HG03520 (cell line): ENCODE measurements around the gene CATSPERZ.

Experiments used
- ATAC-seq: cut with Tn5 transposase; IDR thresholded peaks from one replicate; pipeline ENCODE4 v1.9.1; 2021; ENCODE audit warnings: mild to moderate bottlenecking, moderate library complexity; ENCODE audit not compliant: unreplicated experiment

Gene CATSPERZ

DNA sequence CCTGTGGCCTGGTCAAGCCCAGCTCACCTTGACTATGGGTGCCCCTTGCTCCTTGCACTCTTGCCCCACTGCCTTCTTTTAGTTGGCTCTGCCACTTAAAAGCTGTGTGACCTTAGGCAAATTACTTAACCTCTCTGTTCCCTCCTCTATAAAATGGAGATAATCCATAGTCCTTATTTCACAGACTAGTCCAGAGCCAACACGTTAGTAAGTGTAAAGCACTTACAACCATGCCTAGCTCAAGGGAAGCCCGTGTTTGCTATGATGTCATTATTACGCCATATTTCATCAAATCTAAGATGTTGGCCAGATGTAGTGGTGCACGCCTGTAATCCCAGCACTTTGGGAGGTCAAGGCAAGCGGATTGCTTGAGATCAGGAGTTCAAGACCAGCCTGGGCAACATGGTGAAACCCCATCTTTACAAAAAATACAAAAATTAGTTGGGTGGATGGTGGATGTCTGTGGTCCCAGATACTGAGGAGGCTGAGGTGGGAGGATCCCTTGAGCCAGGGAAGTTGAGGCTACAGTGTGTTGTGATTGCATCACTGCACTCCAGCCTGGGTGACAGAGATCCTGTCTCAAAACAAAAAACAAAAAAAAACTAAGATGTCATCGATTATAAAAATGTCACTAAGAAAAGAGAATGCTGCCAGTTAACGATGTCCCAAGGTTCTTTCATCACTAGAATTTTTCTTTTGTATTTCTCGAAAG lies 37.5 kb downstream of the CATSPERZ start:
- no peak for ATAC-seq

DNA sequence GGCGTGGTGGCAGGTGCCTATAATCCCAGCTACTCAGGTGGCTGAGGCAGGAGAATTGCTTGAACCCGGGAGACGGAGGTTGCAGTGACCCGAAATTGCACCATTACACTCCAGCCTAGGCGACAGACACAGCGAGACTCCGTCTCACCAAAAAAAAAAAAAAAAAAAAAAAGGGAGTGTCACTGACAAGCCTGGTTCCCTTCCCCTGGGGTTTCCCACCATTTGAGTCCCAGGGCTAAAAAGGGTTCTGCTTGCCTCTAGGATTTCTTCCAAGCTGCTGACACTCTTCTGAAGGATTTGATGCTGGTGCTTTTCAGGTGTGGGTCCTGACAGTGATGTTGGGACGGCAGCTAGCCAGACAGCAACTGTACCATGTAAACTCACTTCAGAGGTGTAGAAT lies 38.6 kb downstream of the CATSPERZ start:
- ATAC-seq = no peak

DNA sequence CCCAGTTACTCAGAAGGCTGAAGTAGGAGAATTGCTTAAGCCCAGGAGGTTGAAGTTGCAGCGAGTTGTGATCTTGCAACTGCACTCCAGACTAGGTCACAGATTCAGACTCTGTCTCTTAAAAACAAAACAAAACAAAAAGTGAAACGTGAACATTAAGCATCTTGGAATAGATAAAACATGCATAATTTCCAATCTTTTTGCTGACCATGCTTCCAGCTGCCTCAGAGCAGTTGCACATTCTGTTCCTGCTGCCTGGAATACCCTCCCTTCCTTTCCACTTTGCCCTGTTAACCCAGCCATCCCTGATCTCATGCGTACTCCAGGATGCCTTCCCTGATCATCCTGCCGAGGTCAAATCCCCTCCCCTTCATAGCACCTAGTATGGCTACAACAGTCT lies 39.1 kb downstream of the CATSPERZ start:
- no peak for ATAC-seq

DNA sequence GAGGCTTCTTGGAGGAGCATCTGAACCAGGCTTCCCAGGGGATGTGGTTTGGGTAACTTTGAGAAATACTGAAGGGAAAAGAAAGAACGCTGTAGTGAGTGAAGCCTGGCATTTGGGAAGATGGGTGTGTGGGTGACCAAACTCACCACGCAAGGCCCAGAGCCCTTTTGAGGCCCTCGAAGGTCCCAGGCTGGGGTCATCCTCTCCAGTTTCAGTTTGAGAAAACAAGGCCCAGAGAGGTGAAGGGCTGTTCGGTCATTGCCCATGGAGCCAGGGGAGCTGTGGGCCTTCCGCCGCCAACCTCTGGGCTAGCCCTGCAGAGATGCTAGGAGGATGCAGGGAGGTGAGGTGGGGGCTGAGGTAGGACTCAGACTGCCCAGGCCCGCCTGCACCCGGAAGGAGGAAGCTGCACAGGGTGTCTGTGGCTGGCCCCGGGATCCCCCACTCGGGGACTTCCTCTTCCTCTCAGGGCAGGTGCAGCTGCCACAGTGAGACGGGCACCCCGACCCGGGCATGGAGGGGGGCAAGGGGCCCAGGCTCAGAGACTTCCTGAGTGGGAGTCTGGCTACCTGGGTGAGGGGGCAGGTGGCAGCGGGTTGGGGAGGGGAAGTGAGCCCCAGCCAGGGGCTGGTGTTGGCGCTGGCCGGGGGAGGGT lies 39.7 kb downstream of the CATSPERZ start, which contains the start of gene CCDC88B:
CCDC88B (plus strand) TSS at position 451 of the 655 bp plus-strand sequence; CDS start at position 514, 63 bp downstream.
- peak; percentile 36 for ATAC-seq

DNA sequence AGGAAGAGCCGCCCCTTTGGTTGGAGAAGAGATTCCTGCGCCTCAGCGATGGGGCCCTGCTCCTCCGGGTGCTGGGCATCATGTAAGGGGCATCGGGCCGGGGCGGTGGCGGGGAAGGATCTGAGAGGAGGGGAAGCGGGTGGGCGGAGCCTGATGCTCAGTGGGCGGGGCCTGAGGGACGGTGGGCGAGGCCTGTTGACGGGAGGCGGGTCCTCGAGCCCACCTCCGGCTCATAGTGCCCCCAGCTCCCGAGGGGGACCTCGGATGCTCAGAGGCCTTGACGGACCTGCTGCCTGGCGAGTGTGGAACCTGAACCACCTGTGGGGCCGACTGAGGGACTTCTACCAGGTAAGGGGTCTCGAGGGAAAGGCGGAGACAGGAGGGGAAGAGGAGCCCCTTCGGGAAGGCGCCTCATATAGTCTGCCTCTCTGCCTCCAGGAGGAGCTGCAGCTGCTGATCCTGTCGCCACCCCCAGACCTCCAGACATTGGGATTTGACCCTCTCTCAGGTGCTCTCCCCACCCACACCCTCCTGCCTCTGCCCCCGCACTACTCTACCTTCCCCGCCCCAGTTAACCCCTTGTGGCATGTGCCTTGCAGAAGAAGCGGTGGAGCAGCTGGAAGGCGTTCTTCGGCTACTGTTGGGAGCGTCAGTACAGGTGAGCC lies 40.6 kb downstream of the CATSPERZ start:
- no peak for ATAC-seq

DNA sequence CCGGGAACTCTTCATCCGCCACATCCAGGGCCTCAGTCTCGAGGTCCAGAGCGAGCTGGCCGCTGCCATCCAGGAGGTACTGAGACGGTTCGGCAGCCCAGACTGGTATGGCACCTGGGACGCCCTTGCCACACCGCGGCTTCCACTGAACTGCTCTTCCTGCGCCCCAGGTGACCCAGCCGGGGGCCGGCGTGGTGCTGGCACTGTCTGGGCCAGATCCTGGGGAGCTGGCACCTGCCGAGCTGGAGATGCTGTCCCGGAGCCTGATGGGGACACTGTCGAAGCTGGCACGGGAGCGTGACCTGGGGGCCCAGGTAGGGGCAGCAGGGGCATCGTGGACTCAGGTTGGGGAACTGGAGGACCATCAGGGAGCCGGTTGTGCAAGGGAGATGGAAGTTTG lies 41.3 kb downstream of the CATSPERZ start:
- ATAC-seq = no peak

DNA sequence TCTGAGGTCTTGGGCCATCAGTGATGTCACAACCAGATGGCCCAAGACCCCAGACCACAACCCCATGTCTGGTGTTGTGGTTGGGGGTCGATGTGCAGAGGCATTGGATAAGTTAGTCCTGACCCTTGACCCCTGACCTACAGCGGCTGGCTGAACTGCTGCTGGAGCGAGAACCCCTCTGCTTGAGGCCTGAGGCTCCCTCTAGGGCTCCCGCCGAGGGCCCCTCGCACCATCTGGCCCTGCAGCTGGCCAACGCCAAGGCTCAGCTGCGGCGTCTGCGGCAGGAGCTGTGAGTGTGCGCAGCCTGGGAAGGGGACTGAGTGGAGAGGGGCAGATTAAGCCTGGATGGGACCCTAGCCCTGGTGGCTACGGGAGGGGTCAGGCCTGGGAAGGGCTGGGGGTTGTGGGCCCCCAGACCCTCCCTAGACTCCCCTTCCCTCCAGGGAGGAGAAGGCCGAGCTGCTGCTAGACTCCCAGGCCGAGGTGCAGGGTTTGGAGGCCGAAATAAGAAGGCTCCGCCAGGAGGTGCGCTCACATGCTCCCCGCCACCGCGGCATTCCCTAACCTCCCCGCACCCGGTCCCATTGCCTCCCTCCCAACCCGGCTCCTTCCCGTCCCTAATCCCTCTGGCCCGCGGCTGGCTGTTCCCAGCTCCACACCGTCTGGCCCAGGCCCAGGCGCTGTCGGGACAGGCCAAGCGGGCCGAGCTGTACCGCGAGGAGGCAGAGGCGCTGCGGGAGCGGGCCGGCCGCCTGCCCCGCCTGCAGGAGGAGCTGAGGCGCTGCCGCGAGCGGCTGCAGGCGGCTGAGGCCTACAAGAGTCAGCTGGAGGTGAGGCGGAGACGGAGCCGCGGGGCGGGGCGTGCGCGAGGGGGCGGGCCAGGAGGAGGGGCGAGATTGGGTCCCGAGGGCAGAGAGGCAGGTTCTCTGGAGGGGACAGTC lies 42.0 kb downstream of the CATSPERZ start:
- peak; percentile 42 for ATAC-seq

DNA sequence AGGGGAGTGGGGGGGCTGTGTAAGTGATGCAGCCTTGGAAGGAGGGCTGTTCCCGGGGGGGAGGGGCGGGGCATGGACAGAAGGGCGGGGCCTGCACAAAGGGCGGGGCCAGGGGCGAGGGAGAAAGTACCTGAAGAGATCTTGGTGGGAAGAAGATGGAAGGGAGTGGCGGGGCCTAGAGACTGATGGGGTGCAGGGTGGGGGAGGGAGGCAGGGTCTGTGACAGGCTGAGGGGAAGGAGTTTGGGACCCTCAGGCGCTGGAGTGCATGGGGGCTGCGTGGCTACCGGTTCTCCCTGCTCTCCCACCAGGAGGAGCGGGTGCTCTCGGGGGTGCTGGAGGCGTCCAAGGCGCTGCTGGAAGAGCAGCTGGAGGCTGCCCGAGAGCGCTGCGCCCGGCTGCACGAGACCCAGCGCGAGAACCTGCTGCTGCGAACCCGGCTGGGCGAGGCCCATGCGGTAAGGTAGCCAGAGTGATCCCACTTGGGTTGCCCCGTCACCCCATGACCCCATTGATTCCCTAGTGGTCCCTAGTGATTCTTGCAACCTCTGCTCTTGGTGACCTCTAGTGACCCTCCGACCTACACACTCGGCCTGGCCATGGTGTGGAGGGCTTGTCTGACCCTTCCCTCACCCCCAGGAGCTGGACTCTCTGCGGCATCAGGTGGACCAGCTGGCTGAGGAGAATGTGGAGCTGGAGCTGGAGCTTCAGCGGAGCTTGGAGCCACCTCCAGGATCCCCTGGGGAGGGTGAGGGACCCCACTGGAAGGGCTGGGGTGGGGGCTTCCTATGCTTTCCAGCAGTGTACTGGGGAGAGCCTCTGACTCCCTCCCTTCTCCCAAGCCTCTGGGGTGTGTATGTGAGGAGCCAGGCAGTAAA lies 42.9 kb downstream of the CATSPERZ start:
- ATAC-seq = no peak

DNA sequence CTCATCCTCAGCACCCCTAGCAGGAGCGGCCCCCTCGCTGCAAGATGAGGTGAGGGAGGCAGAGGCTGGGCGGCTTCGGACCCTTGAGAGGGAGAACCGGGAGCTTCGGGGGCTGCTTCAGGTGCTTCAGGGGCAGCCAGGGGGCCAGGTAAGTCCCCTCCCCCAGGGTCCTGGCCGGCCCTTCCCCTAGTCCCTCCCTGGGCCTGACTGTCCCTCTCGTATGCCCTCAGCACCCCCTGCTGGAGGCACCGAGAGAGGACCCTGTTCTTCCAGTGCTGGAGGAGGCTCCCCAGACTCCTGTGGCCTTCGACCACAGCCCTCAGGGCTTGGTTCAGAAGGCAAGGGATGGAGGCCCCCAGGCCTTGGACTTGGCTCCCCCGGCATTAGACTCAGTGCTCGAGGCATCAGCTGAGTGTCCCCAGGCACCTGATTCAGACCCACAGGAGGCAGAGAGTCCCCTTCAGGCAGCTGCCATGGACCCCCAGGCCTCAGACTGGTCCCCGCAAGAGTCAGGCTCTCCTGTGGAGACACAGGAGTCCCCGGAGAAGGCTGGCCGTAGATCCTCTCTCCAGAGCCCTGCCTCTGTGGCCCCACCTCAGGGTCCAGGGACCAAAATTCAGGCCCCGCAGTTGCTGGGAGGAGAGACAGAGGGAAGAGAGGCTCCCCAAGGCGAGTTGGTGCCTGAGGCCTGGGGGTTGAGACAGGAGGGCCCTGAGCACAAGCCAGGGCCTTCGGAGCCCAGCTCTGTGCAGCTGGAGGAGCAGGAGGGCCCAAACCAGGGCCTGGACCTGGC lies 43.8 kb downstream of the CATSPERZ start:
- no peak for ATAC-seq

DNA sequence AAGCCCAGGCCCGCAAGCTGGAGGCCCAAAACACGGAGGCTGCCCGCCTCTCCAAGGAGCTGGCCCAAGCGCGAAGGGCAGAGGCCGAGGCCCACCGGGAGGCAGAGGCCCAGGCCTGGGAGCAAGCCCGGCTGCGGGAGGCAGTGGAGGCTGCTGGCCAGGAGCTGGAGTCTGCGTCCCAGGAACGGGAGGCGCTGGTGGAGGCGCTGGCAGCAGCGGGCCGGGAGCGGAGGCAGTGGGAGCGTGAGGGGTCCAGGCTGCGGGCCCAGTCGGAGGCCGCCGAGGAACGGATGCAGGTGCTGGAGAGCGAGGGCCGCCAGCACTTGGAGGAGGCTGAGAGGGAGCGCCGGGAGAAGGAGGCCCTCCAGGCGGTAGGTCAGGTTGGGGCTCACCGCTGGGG lies 44.6 kb downstream of the CATSPERZ start:
- ATAC-seq = no peak

DNA sequence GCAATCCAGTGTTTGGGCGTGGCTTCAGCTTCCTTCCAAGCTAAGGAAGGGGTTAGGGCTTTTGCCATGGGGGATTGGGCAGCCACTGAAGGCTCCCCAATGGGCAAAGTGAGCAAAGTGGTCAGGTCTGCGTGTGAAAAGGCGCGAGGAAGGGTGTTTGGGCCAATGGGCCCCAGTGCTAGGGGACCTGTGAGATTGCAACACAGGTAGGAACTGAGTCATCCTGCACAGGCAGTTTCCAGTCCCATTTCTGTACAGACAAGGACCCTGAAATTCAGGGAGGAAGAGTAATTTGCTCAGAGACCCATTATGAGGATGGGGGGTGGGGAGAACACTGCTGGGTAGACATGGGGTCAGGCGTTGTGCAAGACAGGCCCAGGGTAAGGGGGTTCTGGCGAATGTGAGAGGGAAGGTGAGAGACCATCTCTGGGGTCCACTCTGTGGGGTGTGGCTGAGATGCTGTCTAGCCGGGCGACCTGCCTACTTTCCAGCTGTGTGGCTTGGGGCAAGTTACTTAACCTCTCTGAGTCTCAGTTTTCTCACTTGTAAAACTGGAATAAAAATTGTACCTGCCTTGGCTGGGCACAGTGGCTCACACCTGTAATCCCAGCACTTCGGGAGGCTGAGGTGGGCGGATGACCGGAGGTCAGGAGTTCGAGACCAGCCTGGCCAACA lies 47.2 kb downstream of the CATSPERZ start:
- ATAC-seq = no peak

DNA sequence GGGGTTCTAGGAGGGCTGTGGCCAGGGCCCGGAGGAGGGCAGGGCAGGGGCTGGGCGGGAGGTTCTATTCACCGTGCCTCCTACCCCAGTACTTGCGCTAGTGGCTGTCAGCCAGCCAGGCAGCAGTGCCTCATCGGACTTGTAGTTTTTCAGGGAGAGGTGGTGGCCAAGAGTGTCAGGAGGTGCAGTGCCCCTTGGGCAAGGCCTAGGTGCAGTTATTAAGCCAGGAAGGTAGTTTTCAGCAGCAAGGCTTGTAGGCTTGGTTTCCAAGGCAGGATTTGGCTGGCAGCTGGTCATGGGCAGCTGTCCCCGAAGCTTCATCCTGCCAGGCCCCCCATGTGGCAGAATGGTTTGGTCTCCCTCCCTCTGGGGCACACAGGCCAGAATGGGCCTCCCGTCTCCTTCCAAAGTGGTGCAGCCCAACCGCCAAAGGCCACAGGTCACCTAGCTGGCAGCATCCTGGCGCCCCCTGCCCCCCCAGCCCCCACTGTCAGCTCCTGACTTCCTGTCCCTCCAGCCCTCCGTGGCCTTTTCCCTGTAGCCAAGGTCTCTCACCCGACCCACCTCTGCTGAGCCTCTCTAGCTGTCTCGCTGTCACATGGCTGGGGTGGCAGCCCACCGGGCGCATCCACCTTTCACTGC lies 48.3 kb downstream of the CATSPERZ start:
- no peak for ATAC-seq

DNA sequence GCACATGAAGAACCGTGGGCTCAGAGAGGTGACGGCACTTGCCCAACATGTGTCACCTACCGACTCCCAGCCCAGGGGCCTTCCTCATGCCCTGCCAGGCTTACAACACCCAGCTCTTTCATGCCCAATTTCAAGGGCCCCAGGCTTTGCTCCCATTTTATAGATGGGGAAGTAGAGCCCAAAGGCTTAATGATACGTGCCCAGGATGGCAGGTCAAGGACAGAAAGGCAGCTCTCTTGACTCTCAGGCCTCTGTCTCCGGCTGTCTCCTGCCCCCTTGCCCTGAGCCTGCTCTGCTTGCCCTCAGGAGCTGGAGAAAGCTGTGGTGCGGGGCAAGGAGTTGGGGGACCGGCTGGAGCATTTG lies 48.8 kb downstream of the CATSPERZ start:
- ATAC-seq = no peak

DNA sequence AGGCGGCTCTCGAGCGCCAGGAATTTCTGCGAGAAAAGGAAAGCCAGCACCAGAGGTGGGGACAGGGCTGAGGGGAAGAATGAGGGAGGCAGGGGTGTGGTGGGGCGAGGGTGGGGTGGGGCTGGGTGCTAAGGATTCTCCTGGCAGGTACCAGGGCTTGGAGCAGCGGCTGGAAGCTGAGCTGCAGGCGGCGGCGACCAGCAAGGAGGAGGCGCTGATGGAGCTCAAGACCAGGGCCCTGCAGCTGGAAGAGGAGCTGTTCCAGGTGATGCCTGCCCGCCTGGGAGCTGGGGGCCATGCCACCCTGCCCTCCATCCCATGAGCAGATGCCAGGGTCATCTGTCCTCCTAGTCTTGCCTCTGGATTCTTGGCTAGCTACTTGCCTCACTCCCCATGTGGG lies 49.2 kb downstream of the CATSPERZ start:
- no peak for ATAC-seq

DNA sequence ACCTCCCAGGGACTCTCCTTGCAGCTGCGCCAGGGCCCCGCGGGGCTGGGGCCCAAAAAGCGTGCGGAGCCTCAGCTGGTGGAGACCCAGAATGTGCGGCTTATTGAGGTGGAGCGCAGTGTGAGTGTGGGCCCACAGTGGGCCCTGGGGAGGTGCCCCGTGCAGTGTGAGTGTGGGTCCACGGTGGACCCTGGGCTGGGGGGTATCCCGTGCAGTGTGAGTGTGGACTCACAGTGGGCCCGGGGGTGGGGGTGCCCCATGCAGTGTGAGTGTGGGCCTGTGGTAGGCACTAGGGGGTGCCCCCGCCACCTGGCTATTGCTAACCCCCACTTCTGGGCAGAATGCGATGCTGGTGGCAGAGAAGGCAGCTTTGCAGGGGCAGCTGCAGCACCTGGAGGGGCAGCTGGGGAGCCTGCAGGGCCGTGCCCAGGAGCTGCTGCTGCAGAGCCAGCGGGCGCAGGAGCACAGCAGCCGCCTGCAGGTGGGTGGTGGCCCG lies 51.0 kb downstream of the CATSPERZ start:
- no peak for ATAC-seq

DNA sequence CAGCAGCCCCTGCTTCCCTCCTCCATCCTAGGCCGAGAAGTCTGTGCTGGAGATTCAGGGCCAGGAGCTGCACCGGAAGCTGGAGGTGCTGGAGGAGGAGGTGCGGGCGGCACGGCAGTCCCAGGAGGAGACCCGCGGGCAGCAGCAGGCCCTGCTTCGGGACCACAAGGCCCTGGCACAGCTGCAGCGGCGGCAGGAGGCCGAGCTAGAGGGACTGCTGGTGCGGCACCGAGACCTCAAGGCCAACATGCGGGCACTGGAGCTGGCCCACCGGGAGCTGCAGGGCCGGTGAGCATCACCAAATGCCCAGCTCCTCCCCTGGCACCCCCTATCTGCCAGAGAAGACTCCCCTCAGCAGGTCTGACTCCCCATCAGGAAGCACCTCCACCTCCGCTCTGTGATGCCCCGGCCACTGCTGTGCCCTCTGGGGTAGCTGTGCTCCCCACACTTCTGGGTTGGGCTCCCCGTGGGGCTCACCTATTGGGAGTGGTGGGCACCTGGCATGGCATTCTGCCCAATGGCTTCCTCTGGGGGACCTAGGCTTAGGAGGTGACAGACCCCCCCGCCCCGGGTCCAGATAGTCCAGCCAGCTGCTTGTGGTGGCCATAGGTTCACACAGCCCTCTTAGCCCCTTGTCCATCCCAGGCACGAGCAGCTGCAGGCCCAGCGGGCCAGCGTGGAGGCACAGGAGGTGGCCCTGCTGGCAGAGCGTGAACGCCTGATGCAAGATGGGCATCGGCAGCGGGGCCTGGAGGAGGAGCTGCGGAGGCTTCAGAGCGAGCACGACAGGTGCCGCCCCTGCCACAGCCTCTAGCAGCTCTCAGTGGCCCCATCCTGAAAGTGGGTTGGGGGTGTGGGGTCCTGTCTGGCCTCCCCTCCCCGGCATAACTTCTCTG lies 52.2 kb downstream of the CATSPERZ start:
- ATAC-seq = no peak
